ENCODE measurements around the gene TTC9. TPM values are rescaled to one million over a fixed set of nuclear protein-coding genes. Genes with fewer than 3 reads are reported as not detected.

The TTC9 gene
- total RNA-seq (ENCODE audit: low replicate concordance) = 14.9 and 32.0 TPM in 2 replicates
- long read RNA-seq, partial matches to known transcripts = 0 of 9 reads
- long read RNA-seq, other reads (novel, unspliced or antisense) = 9 of 9 reads

DNA sequence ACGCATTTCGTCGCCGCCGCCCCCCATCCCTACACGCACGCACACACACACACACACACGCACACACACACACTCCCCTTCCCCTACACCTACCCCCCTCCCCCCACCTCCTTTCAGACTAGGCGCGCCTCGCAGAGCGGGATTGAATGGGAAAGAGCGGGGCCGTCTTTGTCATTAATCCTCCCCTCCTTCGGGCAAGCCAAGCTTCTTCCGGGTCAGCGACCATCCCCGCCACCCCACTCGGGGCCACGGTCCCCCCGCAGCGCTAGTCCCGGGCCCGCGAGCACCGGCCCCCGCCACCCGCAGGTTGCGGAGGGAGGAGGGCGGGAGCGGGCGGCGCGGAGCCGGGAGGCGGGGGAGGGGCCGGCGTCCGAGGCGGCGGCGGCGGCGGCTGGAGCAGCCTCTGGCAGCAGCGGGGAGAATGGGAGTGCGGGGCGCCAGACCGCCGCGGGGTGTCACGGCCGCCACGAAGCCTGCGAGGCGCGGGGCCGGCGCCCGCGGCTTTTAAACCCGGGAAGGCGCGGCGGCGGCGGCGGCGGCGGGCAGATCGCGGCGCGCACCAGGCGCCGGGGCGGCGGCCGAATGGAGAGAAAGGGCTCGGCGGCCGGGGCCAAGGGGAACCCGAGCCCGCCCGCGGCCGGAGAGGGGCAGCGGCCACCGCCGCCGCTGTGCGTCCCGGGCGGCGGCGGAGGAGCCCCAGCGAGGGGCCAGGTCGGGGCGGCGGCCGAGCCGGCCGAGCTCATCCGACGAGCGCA is at the start of gene TTC9:
Gene TTC9 (plus strand): TSS at position 369 of the 755 bp plus-strand sequence. CDS start 214 bp downstream, at position 583.
- Mint-ChIP-seq H3K4me3 (peak within 1 kb of the TSS; percentile 97), H3K4me1 (ENCODE audit: unreplicated experiment) (peaks cover 22% of the 10 kb centered on the region), H3K9me3 (no peaks in the 10 kb centered on the region), H3K27ac (peak within 1 kb of the TSS; percentile 95), H3K36me3 (no peaks in the 10 kb centered on the region), H3K27me3 (peaks cover 44% of the 10 kb centered on the region)
- TF ChIP-seq, protein P1, sequence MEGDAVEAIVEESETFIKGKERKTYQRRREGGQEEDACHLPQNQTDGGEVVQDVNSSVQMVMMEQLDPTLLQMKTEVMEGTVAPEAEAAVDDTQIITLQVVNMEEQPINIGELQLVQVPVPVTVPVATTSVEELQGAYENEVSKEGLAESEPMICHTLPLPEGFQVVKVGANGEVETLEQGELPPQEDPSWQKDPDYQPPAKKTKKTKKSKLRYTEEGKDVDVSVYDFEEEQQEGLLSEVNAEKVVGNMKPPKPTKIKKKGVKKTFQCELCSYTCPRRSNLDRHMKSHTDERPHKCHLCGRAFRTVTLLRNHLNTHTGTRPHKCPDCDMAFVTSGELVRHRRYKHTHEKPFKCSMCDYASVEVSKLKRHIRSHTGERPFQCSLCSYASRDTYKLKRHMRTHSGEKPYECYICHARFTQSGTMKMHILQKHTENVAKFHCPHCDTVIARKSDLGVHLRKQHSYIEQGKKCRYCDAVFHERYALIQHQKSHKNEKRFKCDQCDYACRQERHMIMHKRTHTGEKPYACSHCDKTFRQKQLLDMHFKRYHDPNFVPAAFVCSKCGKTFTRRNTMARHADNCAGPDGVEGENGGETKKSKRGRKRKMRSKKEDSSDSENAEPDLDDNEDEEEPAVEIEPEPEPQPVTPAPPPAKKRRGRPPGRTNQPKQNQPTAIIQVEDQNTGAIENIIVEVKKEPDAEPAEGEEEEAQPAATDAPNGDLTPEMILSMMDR (conservative IDR thresholded peaks at IDR 0.05) = no peak
- no peak for DNase-seq (ENCODE audit: extremely low spot score, unreplicated experiment)

DNA sequence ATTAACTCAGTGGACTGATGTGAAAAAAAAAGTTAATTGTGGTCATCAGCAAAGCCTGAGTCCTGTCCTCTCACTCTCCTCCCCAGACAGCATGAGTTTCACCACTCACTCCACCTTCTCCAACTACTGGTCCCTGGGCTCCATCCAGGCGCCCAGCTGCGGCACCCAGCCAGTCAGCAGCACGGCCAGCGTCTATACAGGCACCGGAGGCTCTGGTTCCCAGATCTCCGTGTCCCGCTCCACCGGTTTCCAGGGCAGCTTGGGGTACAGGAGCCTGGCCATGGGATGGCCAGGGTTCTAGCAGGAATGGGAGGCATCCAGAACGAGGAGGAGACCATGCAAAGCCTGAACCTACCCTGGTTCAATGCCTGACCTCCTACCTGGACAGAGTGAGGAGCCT is 47.3 kb upstream of the TTC9 start:
- no peak for DNase-seq (ENCODE audit: extremely low spot score, unreplicated experiment)
- no peak overlapping the region for H3K4me3 Mint-ChIP-seq
- TF ChIP-seq, protein P1 (conservative IDR thresholded peaks at IDR 0.05) = no peak
- no peaks in the 10 kb centered on the region for H3K27me3 Mint-ChIP-seq
- H3K4me1 Mint-ChIP-seq (ENCODE audit: unreplicated experiment) = peaks cover 7% of the 10 kb centered on the region
- no peak overlapping the region for H3K27ac Mint-ChIP-seq
- H3K36me3 Mint-ChIP-seq = peaks cover 11% of the 10 kb centered on the region
- H3K9me3 Mint-ChIP-seq = no peaks in the 10 kb centered on the region

DNA sequence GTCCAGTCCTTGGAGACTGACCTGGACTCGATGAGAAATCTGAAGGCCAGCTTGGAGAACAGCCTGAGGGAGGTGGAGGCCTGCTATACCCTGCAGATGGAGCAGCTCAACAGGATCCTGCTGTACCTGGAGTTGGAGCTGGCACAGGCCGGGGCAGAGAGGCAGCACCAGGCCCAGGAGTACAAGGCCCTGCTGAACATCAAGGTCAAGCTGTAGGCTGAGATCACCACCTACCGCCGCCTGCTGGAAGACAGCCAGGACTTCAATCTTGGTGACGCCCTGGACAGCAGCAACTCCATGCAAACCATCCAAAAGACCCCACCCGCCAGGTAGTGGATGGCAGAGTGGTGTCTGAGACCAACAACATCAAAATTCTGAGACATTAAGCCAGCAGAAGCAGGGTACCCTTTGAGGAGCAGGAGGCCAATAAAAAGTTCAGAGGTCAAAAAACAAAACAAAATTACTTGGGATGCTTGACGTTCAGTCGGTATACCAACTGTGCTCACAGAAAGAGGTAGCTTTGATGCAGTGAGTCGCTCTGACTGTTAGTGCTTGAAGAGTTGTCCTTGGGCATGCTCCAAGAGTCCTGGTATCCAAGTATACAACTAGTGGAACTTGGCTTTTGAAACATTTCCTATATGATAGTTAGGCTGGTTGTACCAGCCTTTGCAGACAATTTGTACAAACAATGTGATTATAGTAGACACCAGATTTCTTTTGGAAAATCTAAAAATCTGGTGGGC is 46.1 kb upstream of the TTC9 start:
- no peak for DNase-seq (ENCODE audit: extremely low spot score, unreplicated experiment)

DNA sequence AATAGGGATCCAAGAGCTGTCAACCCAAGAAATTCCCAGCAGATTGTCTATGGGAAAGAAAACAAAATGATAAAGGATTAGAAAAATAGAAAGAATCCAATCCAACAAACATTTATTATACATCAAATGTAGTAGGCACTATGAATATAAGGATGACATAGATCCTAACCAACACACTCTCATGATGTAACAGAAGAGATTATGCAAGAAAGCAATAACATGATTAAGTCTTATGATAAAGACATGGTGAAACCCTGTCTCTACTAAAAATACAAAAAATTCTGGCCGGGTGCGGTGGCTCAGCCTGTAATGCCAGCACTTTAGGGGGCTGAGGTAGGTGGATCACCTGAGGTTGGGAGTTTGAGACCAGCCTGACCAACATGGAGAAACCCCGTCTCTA is 44.0 kb upstream of the TTC9 start:
- peak overlapping the region; percentile 41 for H3K4me3 Mint-ChIP-seq
- no peaks in the 10 kb centered on the region for H3K27me3 Mint-ChIP-seq
- DNase-seq (ENCODE audit: extremely low spot score, unreplicated experiment) = no peak
- peaks cover 9% of the 10 kb centered on the region for H3K36me3 Mint-ChIP-seq
- H3K27ac Mint-ChIP-seq = no peak overlapping the region
- H3K4me1 Mint-ChIP-seq (ENCODE audit: unreplicated experiment) = peaks cover 9% of the 10 kb centered on the region
- TF ChIP-seq, protein P1 (conservative IDR thresholded peaks at IDR 0.05) = no peak
- H3K9me3 Mint-ChIP-seq = no peaks in the 10 kb centered on the region

More for the DNA sequence above, 46.1 kb upstream of the TTC9 start:
- Mint-ChIP-seq H3K4me1 (ENCODE audit: unreplicated experiment) (peaks cover 9% of the 10 kb centered on the region), H3K4me3 (no peak overlapping the region), H3K27ac (no peak overlapping the region), H3K9me3 (no peaks in the 10 kb centered on the region), H3K36me3 (peaks cover 11% of the 10 kb centered on the region), H3K27me3 (no peaks in the 10 kb centered on the region)
- TF ChIP-seq, protein P1 (conservative IDR thresholded peaks at IDR 0.05) = no peak

DNA sequence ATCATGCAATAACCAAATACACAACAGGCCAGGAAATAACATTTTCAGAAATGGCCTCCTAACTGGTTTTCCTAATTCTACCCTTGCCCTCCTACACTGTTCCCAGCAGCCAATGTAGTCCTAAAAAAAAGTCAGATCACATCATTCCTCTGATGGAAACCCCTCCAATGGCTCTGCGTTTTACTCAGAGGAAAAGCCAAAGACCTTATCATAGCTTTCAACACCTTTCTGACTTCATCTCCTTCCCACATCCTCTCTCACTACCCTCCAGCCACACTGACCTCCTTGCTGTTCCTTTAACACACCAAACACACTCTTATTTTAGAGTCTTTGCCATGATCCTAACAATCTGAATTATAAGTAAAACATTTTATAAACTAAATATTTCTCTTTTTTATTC is 42.4 kb upstream of the TTC9 start:
- H3K4me1 Mint-ChIP-seq (ENCODE audit: unreplicated experiment) = peaks cover 9% of the 10 kb centered on the region
- H3K27ac Mint-ChIP-seq = no peak overlapping the region
- H3K36me3 Mint-ChIP-seq = peaks cover 2% of the 10 kb centered on the region
- H3K9me3 Mint-ChIP-seq = no peaks in the 10 kb centered on the region
- no peak for DNase-seq (ENCODE audit: extremely low spot score, unreplicated experiment)
- H3K4me3 Mint-ChIP-seq = peak overlapping the region; percentile 99
- H3K27me3 Mint-ChIP-seq = peaks cover under 1% of the 10 kb centered on the region
- TF ChIP-seq, protein P1 (conservative IDR thresholded peaks at IDR 0.05) = no peak
